H1 (cell line): ENCODE measurements around the gene SV2C. TPM values are rescaled to one million over a fixed set of nuclear protein-coding genes. Genes with fewer than 3 reads are reported as not detected.
A peak's percentile ranks its signal among the peaks of the same experiment; 100 is the strongest.

Experiments used
- CTCF ChIA-PET: fragments of 300-600 bp; sonication (Branson Sonifier 250); formaldehyde crosslinking; loops from one replicate; lab custom pipeline; 2021; ENCODE audit not compliant: partially characterized antibody; lab: Charles Lee
- POLR2A ChIA-PET: fragments of 300-600 bp; sonication (Branson Sonifier 250); formaldehyde crosslinking; loops from one replicate; lab custom pipeline; 2021; ENCODE audit warnings: inconsistent platforms; ENCODE audit not compliant: partially characterized antibody; lab: Charles Lee
- DNase-seq, 2 experiments: peaks; one replicate each; pipeline versions ENCODE4 v3.0.0 to v3.0.0-alpha.2; 2010 to 2022; ENCODE audit warnings: low spot score in 2 of 2, low read depth in 1 of 2, mixed read lengths in 1 of 2
- FAIRE-seq: peaks from 2 replicates; lab custom pipeline; 2011; peaks lifted over from hg19 to GRCh38; lab: Jason Lieb, UNC
- H2AFZ ChIP-seq: 2 replicates; pipeline ENCODE4 v1.8.1; 2012; ENCODE audit warnings: low read length, inconsistent platforms
- H2AK5ac ChIP-seq: 2 replicates; pipeline ENCODE4 v1.6.1; 2013; ENCODE audit warnings: low read depth, low read length
- H2BK120ac ChIP-seq: replicated peaks from 2 replicates; pipeline ENCODE3; 2013; ENCODE audit warnings: low read depth, low read length, inconsistent platforms
- H2BK12ac ChIP-seq: 2 replicates; pipeline ENCODE4 v1.6.1; 2013; ENCODE audit warnings: low read depth, low read length
- H2BK15ac ChIP-seq: 2 replicates; pipeline ENCODE4 v1.6.1; 2013; ENCODE audit warnings: low read length
- H2BK20ac ChIP-seq: 2 replicates; pipeline ENCODE4 v1.6.1; 2013; ENCODE audit warnings: low read length
- H2BK5ac ChIP-seq: 2 replicates; pipeline ENCODE4 v1.6.1; 2013; ENCODE audit warnings: low read depth, low read length
- H3K14ac ChIP-seq: 2 replicates; pipeline ENCODE4 v1.6.1; 2013; ENCODE audit warnings: inconsistent platforms; ENCODE audit not compliant: insufficient read length
- H3K18ac ChIP-seq: 2 replicates; pipeline ENCODE4 v1.6.1; 2013; ENCODE audit warnings: low read length; ENCODE audit errors: extremely low read depth
- H3K23ac ChIP-seq: 2 replicates; pipeline ENCODE4 v1.6.1; 2013; ENCODE audit warnings: inconsistent platforms; ENCODE audit not compliant: insufficient read length
- H3K23me2 ChIP-seq: 2 replicates; pipeline ENCODE4 v1.6.1; 2013; ENCODE audit warnings: low read depth, low read length
- H3K27ac ChIP-seq: 2 replicates; pipeline ENCODE4 v1.6.1; 2011; ENCODE audit warnings: low read depth, low read length, inconsistent platforms
- H3K27me3 ChIP-seq, 4 experiments: replicated peaks in 1 of 4; 1 replicate in 1 of 4; 2 replicates in 3 of 4; pipeline versions ENCODE4 v1.6.1 to v1.8.1; 2011 to 2013; ENCODE audit warnings: low read length in 3 of 4, mild to moderate bottlenecking in 3 of 4, inconsistent platforms in 2 of 4, mixed read lengths in 2 of 4, moderate library complexity in 1 of 4; ENCODE audit not compliant: control insufficient read depth in 3 of 4, insufficient read depth in 3 of 4; ENCODE audit errors: extremely low read depth in 1 of 4
- H3K36me3 ChIP-seq, 4 experiments: 2 replicates each; pipeline versions ENCODE4 v1.6.1 to v1.8.1; 2011 to 2013; ENCODE audit warnings: mild to moderate bottlenecking in 4 of 4, low read length in 3 of 4, moderate library complexity in 2 of 4, control low read depth in 1 of 4, inconsistent platforms in 1 of 4; ENCODE audit not compliant: insufficient read depth in 4 of 4, control insufficient read depth in 2 of 4
- H3K4ac ChIP-seq: replicated peaks from 2 replicates; pipeline ENCODE3; 2013; ENCODE audit warnings: low read length, low read depth, mixed read lengths, inconsistent platforms; ENCODE audit not compliant: insufficient read length
- H3K4me1 ChIP-seq, 4 experiments: replicated peaks in 1 of 4; 1 replicate in 1 of 4; 2 replicates in 3 of 4; pipeline versions ENCODE4 v1.6.1 to v1.8.1; 2011 to 2013; ENCODE audit warnings: low read length in 3 of 4, inconsistent platforms in 2 of 4, mixed read lengths in 1 of 4; ENCODE audit not compliant: insufficient read depth in 4 of 4, control insufficient read depth in 3 of 4
- H3K4me2 ChIP-seq, 2 experiments: 2 replicates each; pipeline versions ENCODE4 v1.6.1 to v1.8.1; 2011 to 2013; ENCODE audit warnings: low read depth in 2 of 2, low read length in 2 of 2, control low read depth in 1 of 2, inconsistent platforms in 1 of 2, mild to moderate bottlenecking in 1 of 2; ENCODE audit not compliant: insufficient read depth in 1 of 2
- H3K4me3 ChIP-seq, 4 experiments: fragments of 200-600, 300-600 bp in 1 of 4; sonication (generic), shearing (Covaris generic), sonication (Bioruptor Twin) in 1 of 4; 2 replicates each; pipeline versions ENCODE4 v1.5.1 to v1.8.1; 2011 to 2016; ENCODE audit warnings: low read length in 4 of 4, low read depth in 3 of 4, control low read depth in 2 of 4, inconsistent platforms in 2 of 4, mild to moderate bottlenecking in 2 of 4, mixed read lengths in 1 of 4, moderate library complexity in 1 of 4; ENCODE audit not compliant: insufficient read depth in 2 of 4; ENCODE audit errors: extremely low read depth in 1 of 4
- H3K56ac ChIP-seq: replicated peaks from 2 replicates; pipeline ENCODE3; 2013; ENCODE audit warnings: low read depth, mild to moderate bottlenecking, mixed read lengths, low read length, inconsistent platforms; ENCODE audit not compliant: insufficient read length
- H3K79me1 ChIP-seq: 2 replicates; pipeline ENCODE4 v1.6.1; 2013; ENCODE audit warnings: low read depth, low read length, control low read depth
- H3K79me2 ChIP-seq, 2 experiments: 2 replicates each; pipeline versions ENCODE4 v1.6.1 to v1.8.1; 2012 to 2013; ENCODE audit warnings: low read length in 2 of 2, mild to moderate bottlenecking in 2 of 2, inconsistent platforms in 1 of 2; ENCODE audit not compliant: insufficient read depth in 2 of 2, control insufficient read depth in 1 of 2
- H3K9ac ChIP-seq, 4 experiments: replicated peaks in 1 of 4; 1 replicate in 1 of 4; 2 replicates in 3 of 4; pipeline versions ENCODE4 v1.6.1 to v1.8.1; 2011 to 2013; ENCODE audit warnings: low read depth in 3 of 4, low read length in 3 of 4, control low read depth in 2 of 4, mild to moderate bottlenecking in 2 of 4, moderate library complexity in 2 of 4, inconsistent platforms in 1 of 4; ENCODE audit errors: extremely low read depth in 1 of 4
- H3K9me3 ChIP-seq, 2 experiments: 2 replicates each; pipeline versions ENCODE4 v1.6.1 to v1.8.1; 2012 to 2013; ENCODE audit warnings: mild to moderate bottlenecking in 2 of 2, moderate library complexity in 2 of 2, control low read depth in 1 of 2, inconsistent platforms in 1 of 2, low read depth in 1 of 2, low read length in 1 of 2, mixed read lengths in 1 of 2; ENCODE audit not compliant: insufficient read depth in 2 of 2
- H4K20me1 ChIP-seq, 2 experiments: replicated peaks in 1 of 2; 2 replicates each; pipeline versions ENCODE3 to v1.8.1; 2011 to 2013; ENCODE audit warnings: inconsistent platforms in 2 of 2, low read length in 2 of 2, mild to moderate bottlenecking in 1 of 2; ENCODE audit not compliant: insufficient read depth in 2 of 2, control insufficient read depth in 1 of 2
- H4K5ac ChIP-seq: 2 replicates; pipeline ENCODE4 v1.6.1; 2013; ENCODE audit warnings: low read length, low read depth, mixed read lengths, inconsistent platforms; ENCODE audit not compliant: insufficient read length
- H4K8ac ChIP-seq: 2 replicates; pipeline ENCODE4 v1.8.0; 2013; ENCODE audit warnings: mild to moderate bottlenecking, moderate library complexity, low read length, inconsistent platforms; ENCODE audit not compliant: insufficient read depth; ENCODE audit errors: extremely low read depth
- H4K91ac ChIP-seq: replicated peaks from 2 replicates; pipeline ENCODE3; 2013; ENCODE audit warnings: low read length, mixed read lengths, inconsistent platforms; ENCODE audit not compliant: insufficient read length
- BRCA1 ChIP-seq: IDR thresholded peaks from 2 replicates; pipeline ENCODE4 v1.6.1; 2012; ENCODE audit warnings: low read depth, low read length, improper control_type of control experiment
- CEBPB ChIP-seq: IDR thresholded peaks from 2 replicates; pipeline ENCODE4 v1.6.1; 2012; ENCODE audit warnings: low read depth, low read length
- EP300 ChIP-seq, 2 experiments: IDR thresholded peaks; 1 replicate in 1 of 2; 2 replicates in 1 of 2; pipeline ENCODE4 v1.6.1; 2011 to 2012; ENCODE audit warnings: low read depth in 2 of 2, low read length in 2 of 2, mild to moderate bottlenecking in 2 of 2, borderline replicate concordance in 1 of 2, inconsistent platforms in 1 of 2, moderate library complexity in 1 of 2
- EZH2 ChIP-seq: fragments of 200-600 bp; sonication (generic); IDR thresholded peaks from 2 replicates; pipeline ENCODE4 v1.7.1; 2012; ENCODE audit warnings: low read depth, mild to moderate bottlenecking, moderate library complexity, low read length, inconsistent platforms; ENCODE audit not compliant: severe bottlenecking
- JUN ChIP-seq: IDR thresholded peaks from 2 replicates; pipeline ENCODE4 v1.6.1; 2011; ENCODE audit warnings: low read depth, mild to moderate bottlenecking, improper control_type of control experiment, low read length
- RBBP5 ChIP-seq: IDR thresholded peaks from 2 replicates; pipeline ENCODE4 v1.7.1; 2012; ENCODE audit warnings: low read depth, mild to moderate bottlenecking, inconsistent platforms, low read length, moderate library complexity, borderline replicate concordance
- SUZ12 ChIP-seq: fragments of 200-600 bp; sonication (generic); IDR thresholded peaks from 2 replicates; pipeline ENCODE4 v1.6.1; 2012; ENCODE audit warnings: mild to moderate bottlenecking, inconsistent platforms, low read length, moderate library complexity, mixed read lengths
- TAF7 ChIP-seq: optimal IDR thresholded peaks from 2 replicates; pipeline ENCODE3; 2011; ENCODE audit warnings: low read depth, mild to moderate bottlenecking, inconsistent platforms, low read length, moderate library complexity, borderline replicate concordance
- WGBS, 2 experiments: shearing (Covaris generic) in 1 of 2; methylation state at CpG; one replicate each; pipeline versions ENCODE4 v1.1.6 to v1.1.7; 2013 to 2015; ENCODE audit warnings: low lambda C conversion rate in 2 of 2, mixed read lengths in 2 of 2, inconsistent platforms in 1 of 2, low coverage in 1 of 2, missing lambda C conversion rate in 1 of 2; ENCODE audit not compliant: insufficient replicate concordance in 2 of 2, insufficient coverage in 1 of 2, insufficient read length in 1 of 2; ENCODE audit errors: extremely low coverage in 1 of 2, missing lambda C conversion rate in 1 of 2; 5-methylcytosine and 5-hydroxymethylcytosine counted together
- polyA plus RNA-seq, 7 experiments: library from polyadenylated mRNA; depleted of rRNA in 3 of 7; stranded (reverse) in 5 of 7; unstranded in 2 of 7; fragments of >200 nt in 5 of 7; fragments of 200-250 nt in 2 of 7; gene quantifications; 1 replicate in 5 of 7; 2 replicates in 1 of 7; 4 replicates in 1 of 7; pipeline versions ENCODE4 v1.2.1 to v1.2.3, GENCODE V29; 2011 to 2013; ENCODE audit warnings: missing spikeins in 2 of 7, mixed read lengths in 2 of 7
- total RNA-seq: library from RNA; stranded (reverse); fragmentation: NEBNext Ultra II Directional; extraction: Animal tissue kit (Norgen Biotek cat#: 25700); gene quantifications from 2 replicates; pipeline ENCODE4 v1.2.1, GENCODE V29; 2021

The SV2C gene
- total and polyA plus RNA-seq, 2 of the 8 experiments (the other 6 are each of a cell fraction or from before 2014, with no cell fraction given), result 0.08 to 0.24 TPM

GRCh38 chr5:76143884-76144283 is 60.7 kb downstream of the SV2C start:
- H3K23me2 ChIP-seq, result no peaks in the 10 kb centered on the region
- H3K18ac ChIP-seq, result no peak overlapping the region
- TF ChIP-seq RBBP5 (no peak), JUN (no peak), EZH2 (no peak), TAF7 (no peak), CEBPB (peak; percentile 82; the same call in 1 of the 2 replicates), EP300 (IDR thresholded peaks at IDR 0.05; ENCODE audit: borderline replicate concordance in 1 of 2, low read depth in 2 of 2, low read length in 2 of 2) (no peak), BRCA1 (no peak), SUZ12 (no peak)
- TF ChIP-seq, all 59 proteins: peak for 1
- no peak overlapping the region for H2BK15ac ChIP-seq
- H3K4me2 ChIP-seq, result no peak overlapping the region
- H2BK12ac ChIP-seq, result no peak overlapping the region
- no peak overlapping the region for H4K8ac ChIP-seq
- no peak overlapping the region for H3K4ac ChIP-seq
- H3K27me3 ChIP-seq, result peaks cover 0 to 2% (median 0%) of the 10 kb centered on the region in 4 experiments; a peak in 1 of 7 replicates
- H3K23ac ChIP-seq, result no peak overlapping the region
- no peak overlapping the region for H2BK120ac ChIP-seq
- H2BK5ac ChIP-seq, result no peak overlapping the region
- CTCF ChIA-PET, result interaction anchor here (0.7 to 5.0 kb wide), 7 partner anchors 9 to 113 kb away, joined by 3 to 38 read pairs (median 8); no protein-coding TSS in a partner anchor
- H4K5ac ChIP-seq, result no peak overlapping the region
- H3K14ac ChIP-seq, result no peak overlapping the region
- 69% methylated on average over 3 of the region's 3 CpGs; no CpG with 5 or more reads in 1 of the 2 experiments for WGBS, 2 experiments
- H3K79me2 ChIP-seq, result no peaks in the 10 kb centered on the region
- H3K27ac ChIP-seq, result no peak overlapping the region
- FAIRE-seq (no peak), DNase-seq (no peak)
- no peak overlapping the region for H2AFZ ChIP-seq
- no peak overlapping the region for H4K91ac ChIP-seq
- H3K4me1 ChIP-seq, result peaks cover 0 to 4% (median 2%) of the 10 kb centered on the region in 4 experiments; a peak in 2 of 7 replicates
- no peak overlapping the region for H3K4me3 ChIP-seq
- H3K56ac ChIP-seq, result no peak overlapping the region
- H3K79me1 ChIP-seq, result no peaks in the 10 kb centered on the region
- H3K9ac ChIP-seq, result no peak overlapping the region
- no peak overlapping the region for H2BK20ac ChIP-seq
- H3K9me3 ChIP-seq, result no peaks in the 10 kb centered on the region
- H2AK5ac ChIP-seq, result no peak overlapping the region
- no peaks in the 10 kb centered on the region for H3K36me3 ChIP-seq
- POLR2A ChIA-PET, result no interaction called here
- H4K20me1 ChIP-seq, result no peaks in the 10 kb centered on the region
